ENCODE results near the gene CPT1A.

DNA sequence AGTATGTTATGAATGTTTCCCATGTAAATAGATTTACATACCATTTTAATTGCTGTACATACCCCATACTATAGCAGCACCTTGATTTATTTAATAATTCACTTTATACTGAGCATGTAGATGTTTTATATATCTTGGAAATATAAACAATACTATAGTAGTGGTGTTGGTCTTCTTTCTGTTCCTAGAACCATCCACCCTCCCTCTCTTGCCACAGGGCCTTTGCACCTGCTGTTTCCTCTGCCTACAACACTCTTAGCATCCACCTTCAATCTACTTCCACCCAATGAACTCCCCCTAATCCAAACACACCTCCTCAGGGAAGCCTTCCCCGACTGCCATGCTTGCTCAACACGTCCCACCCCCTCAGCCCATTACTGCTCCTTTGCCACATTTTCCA, 120.6 kb downstream of the CPT1A start:
- TF ChIP-seq, protein P1, sequence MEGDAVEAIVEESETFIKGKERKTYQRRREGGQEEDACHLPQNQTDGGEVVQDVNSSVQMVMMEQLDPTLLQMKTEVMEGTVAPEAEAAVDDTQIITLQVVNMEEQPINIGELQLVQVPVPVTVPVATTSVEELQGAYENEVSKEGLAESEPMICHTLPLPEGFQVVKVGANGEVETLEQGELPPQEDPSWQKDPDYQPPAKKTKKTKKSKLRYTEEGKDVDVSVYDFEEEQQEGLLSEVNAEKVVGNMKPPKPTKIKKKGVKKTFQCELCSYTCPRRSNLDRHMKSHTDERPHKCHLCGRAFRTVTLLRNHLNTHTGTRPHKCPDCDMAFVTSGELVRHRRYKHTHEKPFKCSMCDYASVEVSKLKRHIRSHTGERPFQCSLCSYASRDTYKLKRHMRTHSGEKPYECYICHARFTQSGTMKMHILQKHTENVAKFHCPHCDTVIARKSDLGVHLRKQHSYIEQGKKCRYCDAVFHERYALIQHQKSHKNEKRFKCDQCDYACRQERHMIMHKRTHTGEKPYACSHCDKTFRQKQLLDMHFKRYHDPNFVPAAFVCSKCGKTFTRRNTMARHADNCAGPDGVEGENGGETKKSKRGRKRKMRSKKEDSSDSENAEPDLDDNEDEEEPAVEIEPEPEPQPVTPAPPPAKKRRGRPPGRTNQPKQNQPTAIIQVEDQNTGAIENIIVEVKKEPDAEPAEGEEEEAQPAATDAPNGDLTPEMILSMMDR (IDR thresholded peaks at IDR 0.05; ENCODE audit: low read depth, low read length) = no peak
- no peak for TF ChIP-seq POLR2A (IDR thresholded peaks at IDR 0.05; ENCODE audit: extremely low read depth, insufficient read length)
- no peak for TF ChIP-seq MAX (IDR thresholded peaks at IDR 0.05; ENCODE audit: low read depth, low read length)
